Left lung (tissue), 10 donors: ENCODE results near the gene KCNC4. TPM values are rescaled to one million over a fixed set of nuclear protein-coding genes. Genes with fewer than 3 reads are reported as not detected.

Experiments used
- ATAC-seq: fragments of 200-7000 bp; cut with Tn5 transposase; one replicate; pipeline ENCODE4 v1.9.1; 2020; ENCODE audit warnings: moderate library complexity
- DNase-seq, 4 donors: peaks; one replicate each; pipeline ENCODE4 v3.0.0-alpha.2; 2013 to 2020
- H3K27ac ChIP-seq, 2 donors: fragments of 200-600 bp; sonication (generic) in 1 of 2; one replicate each; pipeline versions ENCODE4 v1.5.0 to v1.8.0; 2020 to 2021
- H3K27me3 ChIP-seq, 2 donors: fragments of 200-600 bp; sonication (generic) in 1 of 2; one replicate each; pipeline versions ENCODE4 v1.5.0 to v1.8.0; 2020 to 2021
- H3K36me3 ChIP-seq, 2 donors: fragments of 200-600 bp; sonication (generic) in 1 of 2; one replicate each; pipeline versions ENCODE4 v1.5.0 to v1.8.0; 2020 to 2021
- H3K4me1 ChIP-seq, 2 donors: fragments of 200-600 bp; one replicate each; pipeline ENCODE4 v1.8.0; 2021
- H3K4me3 ChIP-seq, 2 donors: fragments of 200-600 bp; sonication (generic) in 1 of 2; one replicate each; pipeline versions ENCODE4 v1.5.0 to v1.8.0; 2020 to 2021; ENCODE audit warnings: mild to moderate bottlenecking in 1 of 2
- H3K9me3 ChIP-seq, 2 donors: fragments of 200-600 bp; sonication (generic) in 1 of 2; one replicate each; pipeline versions ENCODE4 v1.5.0 to v1.8.0; 2020 to 2021
- CTCF ChIP-seq, 2 donors: fragments of 200-600 bp; sonication (generic) in 1 of 2; IDR thresholded peaks; one replicate each; pipeline versions ENCODE4 v1.5.0 to v1.8.0; 2021; ENCODE audit warnings: antibody characterized with exemption in 2 of 2
- intact Hi-C, 2 donors: fragments of 100-400 bp; cut with DNase I; formaldehyde crosslinking; loops; one replicate each; pipeline versions ENCODE4 v1.11.2 to v1.14.2; 2022
- polyA plus RNA-seq, 6 donors: library from polyadenylated mRNA; unstranded; fragments of 120-200 nt; gene quantifications; one replicate each; pipeline ENCODE4 v1.2.1, GENCODE V29; 2013; ENCODE audit not compliant: insufficient read length in 6 of 6
- total RNA-seq, 2 donors: library from RNA; stranded (reverse); fragmentation: NEBNext Ultra II Directional; extraction: Animal tissue kit (Norgen Biotek cat#: 25700); gene quantifications; one replicate each; pipeline ENCODE4 v1.2.1, GENCODE V29; 2021
- donor health status: DM: no; HTN: yes; CAD: no.
- donor health status: DM: no; HTN: no; CAD: no.

The KCNC4 gene
- total and polyA plus RNA-seq, 8 donors: 7.7 to 16.3 (median 9.7) TPM

DNA sequence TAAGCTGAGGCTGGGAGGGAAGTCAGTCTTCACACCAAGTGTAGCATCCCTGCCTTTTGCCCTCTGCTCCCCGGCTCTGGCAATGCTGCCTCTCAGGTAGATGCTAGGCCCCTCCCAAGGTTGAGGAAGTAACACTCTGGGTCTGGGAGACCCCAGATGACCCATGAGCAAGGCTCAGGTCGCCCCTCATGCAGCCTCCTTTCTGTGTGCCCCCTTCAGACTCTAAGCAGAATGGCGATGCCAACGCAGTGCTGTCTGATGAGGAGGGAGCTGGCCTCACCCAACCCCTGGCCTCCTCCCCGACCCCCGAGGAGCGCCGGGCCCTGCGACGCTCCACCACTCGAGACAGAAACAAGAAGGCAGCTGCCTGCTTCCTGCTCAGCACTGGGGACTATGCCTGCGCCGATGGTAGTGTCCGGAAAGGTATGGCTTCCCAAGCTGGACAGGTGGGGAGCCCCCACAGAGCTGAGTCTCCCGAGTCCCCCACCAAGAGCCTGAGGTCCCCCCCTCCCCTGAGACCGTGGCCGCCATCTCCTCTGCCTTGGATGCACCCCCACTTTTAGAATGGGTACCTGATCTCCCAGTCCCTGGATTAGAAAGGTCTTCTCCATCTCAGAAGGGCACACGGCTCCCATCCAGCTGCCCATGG lies 15.8 kb downstream of the KCNC4 start:
- no peaks in the 10 kb centered on the region for H3K4me1 ChIP-seq
- DNase-seq (no peak), ATAC-seq (no peak)

GRCh38 chr1:110227774-110228173 lies 17.7 kb downstream of the KCNC4 start:
- peaks cover 0 to 44% of the 10 kb centered on the region in 2 donors for H3K36me3 ChIP-seq
- no peak for DNase-seq

More for the DNA sequence above, 15.8 kb downstream of the KCNC4 start:
- intact Hi-C loops: no loop called here
- no peak for TF ChIP-seq CTCF (IDR thresholded peaks at IDR 0.05)
- Histone ChIP-seq H3K27me3 (no peaks in the 10 kb centered on the region), H3K4me3 (no peak overlapping the region), H3K36me3 (peaks cover 0 to 35% of the 10 kb centered on the region in 2 donors), H3K9me3 (no peaks in the 10 kb centered on the region), H3K27ac (no peak overlapping the region)

DNA sequence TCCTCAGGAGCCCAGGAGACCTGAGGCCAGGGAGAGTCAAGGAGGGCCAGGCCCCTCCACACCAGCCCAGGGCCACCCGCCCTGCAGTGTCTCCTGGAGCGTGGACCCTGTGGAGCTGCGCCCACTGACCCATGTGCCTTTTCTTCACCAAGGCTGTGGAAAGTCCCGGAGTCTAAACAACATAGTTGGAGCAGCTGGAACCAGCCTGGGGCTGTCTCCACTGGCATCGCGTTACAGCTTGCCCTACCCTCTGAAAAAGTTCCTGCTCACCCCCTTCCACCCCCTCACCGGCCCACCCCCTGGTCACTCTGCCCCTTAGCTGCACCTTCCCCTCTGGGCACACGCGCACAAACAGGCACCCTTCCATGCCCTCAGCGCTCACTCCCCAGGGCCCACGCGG lies 18.3 kb downstream of the KCNC4 start:
- H3K27ac ChIP-seq: no peak overlapping the region
- no peak overlapping the region for H3K4me3 ChIP-seq
- no peaks in the 10 kb centered on the region for H3K27me3 ChIP-seq
- intact Hi-C loops: no loop called here
- TF ChIP-seq CTCF (IDR thresholded peaks at IDR 0.05): no peak
- ATAC-seq (no peak), DNase-seq (no peak)
- no peaks in the 10 kb centered on the region for H3K9me3 ChIP-seq
- peaks cover 0 to 43% of the 10 kb centered on the region in 2 donors for H3K36me3 ChIP-seq
- no peaks in the 10 kb centered on the region for H3K4me1 ChIP-seq

More at GRCh38 chr1:110227774-110228173, 17.7 kb downstream of the KCNC4 start:
- TF ChIP-seq CTCF (IDR thresholded peaks at IDR 0.05): no peak
- Histone ChIP-seq H3K27me3 (no peaks in the 10 kb centered on the region), H3K4me1 (no peaks in the 10 kb centered on the region), H3K4me3 (no peak overlapping the region), H3K9me3 (no peaks in the 10 kb centered on the region), H3K27ac (no peak overlapping the region)
- ATAC-seq: no peak
- intact Hi-C loops: no loop called here

DNA sequence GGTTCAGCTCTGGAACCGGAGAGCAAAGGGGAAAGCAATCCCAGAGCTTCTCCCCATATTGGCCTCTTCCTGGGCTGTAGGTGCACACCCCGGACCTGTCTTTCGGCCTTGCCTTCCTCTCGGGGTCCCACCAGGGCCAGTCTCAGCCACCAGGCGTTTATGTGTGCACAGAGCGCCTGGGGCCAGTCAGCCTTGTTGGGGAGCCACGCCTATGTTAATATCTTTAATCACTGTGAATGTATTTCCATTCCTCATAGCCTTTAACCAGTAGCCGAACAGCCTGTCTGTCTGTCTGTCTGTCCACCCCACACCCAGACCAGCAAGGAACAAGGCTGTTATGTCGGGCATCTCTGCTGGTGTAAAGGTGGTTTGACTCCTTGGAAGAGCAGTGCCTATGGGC lies 18.8 kb downstream of the KCNC4 start:
- Histone ChIP-seq H3K36me3 (peaks cover 0 to 38% of the 10 kb centered on the region in 2 donors), H3K9me3 (no peaks in the 10 kb centered on the region), H3K4me3 (no peak overlapping the region), H3K4me1 (no peaks in the 10 kb centered on the region), H3K27me3 (no peaks in the 10 kb centered on the region), H3K27ac (no peak overlapping the region)
- intact Hi-C loops: no loop called here
- ATAC-seq: no peak
- TF ChIP-seq CTCF (IDR thresholded peaks at IDR 0.05): no peak
- DNase-seq: no peak

GRCh38 chr1:110229348-110230001 lies 19.4 kb downstream of the KCNC4 start:
- H3K36me3 ChIP-seq: peaks cover 0 to 34% of the 10 kb centered on the region in 2 donors
- DNase-seq (no peak), ATAC-seq (no peak)
- H3K27me3 ChIP-seq: no peaks in the 10 kb centered on the region
- no peak overlapping the region for H3K27ac ChIP-seq
- intact Hi-C loops: no loop called here
- no peak for TF ChIP-seq CTCF (IDR thresholded peaks at IDR 0.05)
- H3K4me1 ChIP-seq: no peaks in the 10 kb centered on the region
- no peak overlapping the region for H3K4me3 ChIP-seq
- H3K9me3 ChIP-seq: no peaks in the 10 kb centered on the region
